HG02885 (cell line): ENCODE measurements around the gene CASZ1.

ENCODE experiments used
- ATAC-seq: cut with Tn5 transposase; IDR thresholded peaks from one replicate; pipeline ENCODE4 v1.9.1; 2021; ENCODE audit warnings: mild to moderate bottlenecking; ENCODE audit not compliant: unreplicated experiment, poor library complexity

Gene CASZ1, protein sequence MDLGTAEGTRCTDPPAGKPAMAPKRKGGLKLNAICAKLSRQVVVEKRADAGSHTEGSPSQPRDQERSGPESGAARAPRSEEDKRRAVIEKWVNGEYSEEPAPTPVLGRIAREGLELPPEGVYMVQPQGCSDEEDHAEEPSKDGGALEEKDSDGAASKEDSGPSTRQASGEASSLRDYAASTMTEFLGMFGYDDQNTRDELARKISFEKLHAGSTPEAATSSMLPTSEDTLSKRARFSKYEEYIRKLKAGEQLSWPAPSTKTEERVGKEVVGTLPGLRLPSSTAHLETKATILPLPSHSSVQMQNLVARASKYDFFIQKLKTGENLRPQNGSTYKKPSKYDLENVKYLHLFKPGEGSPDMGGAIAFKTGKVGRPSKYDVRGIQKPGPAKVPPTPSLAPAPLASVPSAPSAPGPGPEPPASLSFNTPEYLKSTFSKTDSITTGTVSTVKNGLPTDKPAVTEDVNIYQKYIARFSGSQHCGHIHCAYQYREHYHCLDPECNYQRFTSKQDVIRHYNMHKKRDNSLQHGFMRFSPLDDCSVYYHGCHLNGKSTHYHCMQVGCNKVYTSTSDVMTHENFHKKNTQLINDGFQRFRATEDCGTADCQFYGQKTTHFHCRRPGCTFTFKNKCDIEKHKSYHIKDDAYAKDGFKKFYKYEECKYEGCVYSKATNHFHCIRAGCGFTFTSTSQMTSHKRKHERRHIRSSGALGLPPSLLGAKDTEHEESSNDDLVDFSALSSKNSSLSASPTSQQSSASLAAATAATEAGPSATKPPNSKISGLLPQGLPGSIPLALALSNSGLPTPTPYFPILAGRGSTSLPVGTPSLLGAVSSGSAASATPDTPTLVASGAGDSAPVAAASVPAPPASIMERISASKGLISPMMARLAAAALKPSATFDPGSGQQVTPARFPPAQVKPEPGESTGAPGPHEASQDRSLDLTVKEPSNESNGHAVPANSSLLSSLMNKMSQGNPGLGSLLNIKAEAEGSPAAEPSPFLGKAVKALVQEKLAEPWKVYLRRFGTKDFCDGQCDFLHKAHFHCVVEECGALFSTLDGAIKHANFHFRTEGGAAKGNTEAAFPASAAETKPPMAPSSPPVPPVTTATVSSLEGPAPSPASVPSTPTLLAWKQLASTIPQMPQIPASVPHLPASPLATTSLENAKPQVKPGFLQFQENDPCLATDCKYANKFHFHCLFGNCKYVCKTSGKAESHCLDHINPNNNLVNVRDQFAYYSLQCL (N-terminal part only)

GRCh38 chr1:10796029-10796944 lies at the start of gene CASZ1:
TSS of gene CASZ1 (minus strand) at chr1:10796646. CDS start at chr1:10693889, 102,757 bp downstream.
- ATAC-seq: no peak

DNA sequence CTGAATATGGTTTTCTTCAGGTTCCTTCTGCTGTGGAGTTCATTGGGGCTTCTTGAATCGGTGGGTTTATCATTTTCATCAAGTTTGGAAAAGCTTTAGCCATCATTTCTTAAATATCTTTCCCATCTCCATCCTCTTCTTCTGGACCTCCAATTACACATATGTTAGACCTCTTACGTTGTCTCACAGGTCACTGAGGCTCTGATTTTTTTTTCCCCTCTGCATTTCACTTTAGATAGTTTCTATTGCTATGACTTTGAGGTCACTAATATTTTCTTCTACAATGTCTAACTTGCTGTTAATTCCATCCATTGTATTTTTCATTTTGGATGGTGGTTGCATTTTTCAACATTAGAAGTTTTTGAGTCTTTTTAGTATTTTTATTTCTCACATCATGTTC lies 47.3 kb upstream of the CASZ1 start:
- no peak for ATAC-seq

- ATAC-seq: no peak
These were observed 44.7 kb upstream of the CASZ1 start for GRCh38 chr1:10841118-10841517.

- no peak for ATAC-seq
These were observed 42.8 kb upstream of the CASZ1 start for GRCh38 chr1:10839188-10839770.

DNA sequence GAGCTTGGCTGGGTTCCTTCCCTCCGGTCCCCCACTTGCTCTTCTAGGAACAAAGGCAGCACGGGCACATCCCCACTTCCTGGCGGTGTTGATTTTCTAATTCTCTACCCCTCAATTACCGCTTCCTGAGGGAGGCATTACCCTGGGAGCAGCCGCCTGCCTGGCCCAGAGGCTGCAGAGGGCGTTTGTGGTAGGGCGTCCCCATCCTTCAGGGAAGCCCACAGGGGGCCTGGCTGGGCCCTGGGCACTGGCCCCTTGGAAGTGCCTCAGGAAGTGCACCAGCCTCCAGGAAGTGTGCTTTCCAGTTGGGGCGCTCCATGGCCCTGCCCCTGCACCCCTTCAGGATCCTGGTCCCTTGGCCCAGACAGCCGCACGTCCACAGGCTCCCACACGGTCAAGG lies 42.1 kb upstream of the CASZ1 start:
- no peak for ATAC-seq

GRCh38 chr1:10836726-10837125 lies 40.3 kb upstream of the CASZ1 start:
- ATAC-seq: no peak

- ATAC-seq: no peak
These were observed 39.5 kb upstream of the CASZ1 start for GRCh38 chr1:10835822-10836421.

GRCh38 chr1:10835421-10835820 lies 39.0 kb upstream of the CASZ1 start:
- no peak for ATAC-seq

DNA sequence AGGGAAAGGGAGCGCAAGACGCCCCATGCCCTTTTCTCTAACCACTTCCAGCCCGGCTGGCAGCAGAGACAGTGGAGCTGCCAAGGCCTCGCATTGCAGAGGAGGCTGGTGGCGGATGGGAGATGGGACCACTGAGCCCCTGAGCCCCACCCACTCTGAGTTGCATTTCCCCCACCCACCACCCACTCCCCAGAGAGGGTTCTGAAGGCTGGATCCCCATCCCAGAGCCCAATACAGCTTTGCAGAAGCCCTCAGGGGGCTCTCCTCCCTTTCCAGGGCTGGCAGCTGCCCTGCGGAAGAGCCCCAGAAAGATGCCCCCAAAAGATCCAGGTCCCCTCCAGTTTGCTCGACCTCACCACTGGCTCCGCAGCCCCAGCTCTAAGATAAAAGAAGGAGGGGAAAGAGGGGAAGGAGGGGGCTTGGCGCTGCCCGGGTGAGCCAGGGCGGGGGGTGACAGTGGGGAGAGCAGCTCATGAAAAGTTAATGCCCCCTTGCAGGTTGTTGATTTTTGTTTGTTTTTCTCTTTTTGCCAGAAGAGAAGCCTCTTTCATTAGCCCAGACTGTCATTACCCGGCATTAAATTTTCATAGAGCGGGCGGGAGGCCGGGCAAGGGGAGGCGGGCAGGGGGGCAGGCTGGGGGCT lies 38.4 kb upstream of the CASZ1 start:
- no peak for ATAC-seq

DNA sequence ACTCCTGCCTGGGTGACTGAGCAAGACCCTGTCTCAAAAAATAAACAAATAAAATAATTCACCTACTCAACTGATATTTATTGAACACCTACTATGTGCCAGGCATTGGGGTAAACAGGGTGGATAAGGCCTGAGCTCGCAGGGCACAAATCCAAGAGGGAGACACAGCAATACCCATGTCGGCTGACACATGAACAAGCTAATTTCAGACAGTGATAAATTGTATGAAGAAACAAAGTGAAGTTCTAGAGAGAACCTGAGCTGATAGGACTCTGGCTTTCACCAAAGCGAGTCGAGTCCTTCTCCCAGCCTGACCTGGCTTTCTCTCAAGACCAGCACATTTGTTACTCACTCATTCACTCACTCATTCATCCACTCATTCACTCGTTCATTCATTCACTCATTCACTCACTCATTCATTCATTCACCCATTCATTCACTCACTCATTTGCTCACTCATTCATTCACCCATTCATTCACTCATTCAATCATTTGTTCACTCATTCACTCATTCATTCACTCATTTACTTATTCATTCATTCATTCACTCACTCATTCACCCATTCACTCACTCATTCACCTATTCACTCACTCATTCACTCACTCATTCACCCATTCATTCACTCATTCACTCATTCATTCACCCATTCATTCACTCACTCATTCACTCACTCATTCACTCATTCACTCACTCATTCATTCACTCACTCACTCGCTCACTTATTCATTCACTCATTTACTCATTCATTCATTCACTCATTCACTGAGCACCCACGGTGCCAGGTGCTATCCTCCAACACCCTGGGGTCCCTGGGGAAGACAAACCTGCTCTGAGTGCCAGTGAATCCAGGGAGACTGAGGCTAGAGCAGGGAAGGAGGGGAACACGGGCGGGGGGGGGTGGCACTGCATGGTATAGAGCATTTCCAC lies 37.4 kb upstream of the CASZ1 start:
- ATAC-seq: no peak

DNA sequence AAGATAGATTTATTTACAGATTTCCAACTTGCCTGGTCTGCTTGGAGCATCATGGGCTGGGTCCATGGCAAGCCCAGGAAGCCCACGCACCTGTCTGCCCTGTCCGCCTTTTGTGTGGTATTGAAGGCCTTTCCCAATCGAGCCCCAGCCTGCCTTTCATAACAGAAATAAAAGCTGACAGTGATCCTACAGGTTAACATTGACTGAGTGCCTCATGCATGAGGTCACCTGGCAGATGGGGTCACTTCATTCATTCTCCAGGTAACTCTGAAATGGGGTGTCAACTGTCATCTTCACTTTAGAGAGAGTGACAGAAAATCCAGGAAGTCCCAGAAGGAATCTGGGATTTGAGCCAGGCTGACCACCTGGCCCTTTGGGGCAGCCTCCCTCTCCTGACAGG lies 36.3 kb upstream of the CASZ1 start:
- ATAC-seq: no peak

- ATAC-seq: no peak
These were observed 34.7 kb upstream of the CASZ1 start for GRCh38 chr1:10830961-10831668.

GRCh38 chr1:10829965-10830515 lies 33.6 kb upstream of the CASZ1 start:
- ATAC-seq: no peak

- ATAC-seq: no peak
These were observed 32.8 kb upstream of the CASZ1 start for GRCh38 chr1:10829067-10829818.

DNA sequence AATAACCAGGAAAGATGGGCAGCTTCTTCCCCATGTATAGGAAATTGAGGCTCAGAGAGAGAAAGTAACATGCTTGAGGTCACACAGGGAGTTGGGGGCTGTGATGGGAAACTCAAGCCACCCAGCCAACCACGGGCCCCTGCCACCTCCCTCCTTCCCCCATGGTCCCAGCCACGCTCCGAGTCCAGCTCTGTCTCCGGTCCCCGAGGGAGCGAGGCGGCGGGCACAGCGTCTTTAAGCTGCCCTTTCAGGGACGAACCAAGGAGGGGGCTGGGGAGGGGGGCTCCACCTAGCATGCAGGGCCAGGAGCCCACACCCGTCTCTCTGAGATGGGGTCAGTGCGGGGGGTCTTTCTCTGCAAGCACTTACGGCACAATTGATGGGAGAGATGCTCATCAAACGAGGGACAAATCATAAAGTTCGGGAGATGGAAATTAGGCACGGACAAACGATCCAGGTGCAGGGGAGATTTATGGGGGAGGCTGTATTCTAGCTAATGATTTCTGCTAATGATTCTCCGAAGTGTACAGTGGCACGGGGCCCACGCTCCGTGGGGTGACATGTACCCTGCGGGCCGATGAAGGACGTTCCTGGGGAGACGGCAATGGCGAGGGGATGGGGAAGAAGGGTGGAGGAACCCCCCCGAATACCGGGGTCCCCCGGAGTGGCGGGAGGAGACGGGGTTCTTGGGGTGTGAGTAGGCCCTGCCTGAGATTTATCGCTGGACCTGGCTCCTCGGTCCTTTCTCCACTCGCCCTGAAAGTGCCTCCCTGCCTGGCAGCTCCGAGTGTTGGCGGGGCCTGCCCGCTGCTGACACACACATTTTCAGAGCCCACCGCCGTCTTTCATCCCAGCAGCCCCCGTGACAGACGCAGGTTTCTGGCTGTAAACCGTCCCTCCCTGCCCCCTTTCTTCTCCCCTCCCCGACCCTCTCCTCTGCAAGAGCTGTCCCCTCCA lies 31.2 kb upstream of the CASZ1 start:
- ATAC-seq: no peak
